Measurements from ENCODE around the gene GUCA1C.

The GUCA1C gene

DNA sequence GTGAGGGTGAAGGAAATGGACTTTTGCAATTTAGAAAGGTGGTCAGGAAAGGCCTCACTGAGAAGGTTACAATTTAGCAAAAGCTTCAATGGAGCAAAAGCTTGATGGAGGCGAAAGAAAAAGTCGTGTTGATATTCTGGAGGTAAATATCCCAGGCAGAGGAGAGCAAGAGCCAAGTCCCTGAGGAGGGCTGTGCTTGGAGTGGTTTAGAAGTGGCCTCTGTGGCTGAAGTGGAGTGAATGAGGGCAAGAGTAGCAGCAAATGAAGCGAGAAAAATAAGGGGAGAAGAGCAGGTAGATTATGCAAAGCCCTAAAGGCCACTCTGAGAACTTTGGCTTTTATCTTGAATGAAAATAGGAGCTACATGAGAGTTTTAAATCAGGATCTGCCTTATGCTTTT is 54.1 kb downstream of the GUCA1C start:
- DNase-seq: no peak

DNA sequence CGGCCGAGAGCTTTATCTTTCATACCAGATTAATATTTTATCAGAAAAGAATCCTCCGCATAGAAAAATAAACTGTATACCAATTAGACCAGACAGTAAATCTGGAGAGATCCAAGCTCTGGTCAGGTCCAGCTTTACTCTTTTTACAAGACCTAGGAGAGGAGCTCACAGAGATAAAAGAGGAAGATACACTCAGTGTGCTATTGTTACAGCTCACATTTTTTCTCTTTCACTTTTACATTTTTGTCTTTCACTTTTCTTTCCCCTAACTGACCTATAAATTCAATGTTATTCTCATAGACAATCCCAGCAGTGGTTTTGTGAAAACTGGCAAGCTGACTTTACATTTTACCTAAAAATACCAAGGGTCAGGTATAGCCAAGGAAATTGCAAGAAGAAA is 55.8 kb downstream of the GUCA1C start:
- no peak for DNase-seq

GRCh38 chr3:108894981-108895380 is 58.7 kb downstream of the GUCA1C start:
- DNase-seq: no peak

DNA sequence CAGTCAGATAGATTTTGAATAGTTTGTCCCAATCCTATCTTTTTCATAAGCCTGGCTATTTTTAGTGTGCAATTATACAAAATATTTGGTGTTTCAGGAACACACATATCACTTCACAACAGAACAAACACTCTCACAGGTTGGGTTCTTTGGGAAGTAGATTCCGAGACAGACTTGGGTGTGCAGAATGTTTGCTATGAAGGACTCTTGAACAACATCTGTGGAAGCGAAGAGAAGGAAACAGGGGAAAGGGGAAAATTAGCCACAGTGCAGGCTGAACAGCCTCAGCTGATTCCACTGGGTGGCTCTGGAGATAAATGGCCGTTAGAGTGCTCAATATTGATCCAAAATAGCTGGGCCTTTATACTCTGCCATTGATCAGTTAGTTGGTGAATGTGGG is 61.8 kb downstream of the GUCA1C start:
- DNase-seq: no peak

GRCh38 chr3:108887777-108888176 is 65.9 kb downstream of the GUCA1C start:
- DNase-seq: no peak

DNA sequence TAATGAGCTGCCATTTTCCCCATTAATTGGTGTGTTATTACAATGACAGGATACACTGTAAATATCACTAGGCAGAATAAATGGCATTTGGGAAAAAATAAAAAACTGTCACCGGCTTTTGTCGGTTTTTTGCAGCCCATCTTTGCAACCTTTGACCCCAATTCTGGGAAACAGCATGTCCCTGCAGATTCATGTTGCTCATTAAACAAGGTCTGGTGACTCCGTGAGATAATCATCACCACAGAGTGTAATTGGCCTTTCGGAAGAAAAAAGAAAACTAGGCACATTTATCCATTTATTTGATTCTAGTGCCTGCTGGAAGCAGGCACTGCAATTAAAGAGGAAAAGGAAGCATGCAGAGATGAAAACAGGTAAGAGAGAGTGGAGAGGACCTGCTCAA is 66.6 kb downstream of the GUCA1C start:
- DNase-seq: no peak

GRCh38 chr3:108883373-108883772 is 70.3 kb downstream of the GUCA1C start:
- no peak for DNase-seq

GRCh38 chr3:108882762-108883161 is 70.9 kb downstream of the GUCA1C start:
- no peak for DNase-seq

DNA sequence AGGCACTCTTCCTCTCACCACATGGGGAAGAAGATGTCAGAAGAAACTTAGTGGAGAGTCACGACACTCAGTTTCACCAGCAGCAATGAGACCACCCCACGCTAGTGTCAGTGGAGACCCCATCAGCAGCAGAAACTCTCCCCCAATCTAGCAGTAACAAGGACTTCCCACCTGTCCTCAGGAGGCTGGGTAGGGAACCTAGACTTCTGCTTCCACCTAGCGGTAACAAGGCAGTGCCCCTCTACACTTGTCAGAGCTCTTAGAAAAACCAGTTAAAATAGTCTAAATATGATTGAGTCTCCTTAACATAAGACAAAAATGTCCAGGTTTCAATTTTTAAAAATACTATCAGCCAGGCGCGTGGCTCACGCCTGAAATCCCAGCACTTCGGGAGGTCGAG is 73.8 kb downstream of the GUCA1C start:
- no peak for DNase-seq

DNA sequence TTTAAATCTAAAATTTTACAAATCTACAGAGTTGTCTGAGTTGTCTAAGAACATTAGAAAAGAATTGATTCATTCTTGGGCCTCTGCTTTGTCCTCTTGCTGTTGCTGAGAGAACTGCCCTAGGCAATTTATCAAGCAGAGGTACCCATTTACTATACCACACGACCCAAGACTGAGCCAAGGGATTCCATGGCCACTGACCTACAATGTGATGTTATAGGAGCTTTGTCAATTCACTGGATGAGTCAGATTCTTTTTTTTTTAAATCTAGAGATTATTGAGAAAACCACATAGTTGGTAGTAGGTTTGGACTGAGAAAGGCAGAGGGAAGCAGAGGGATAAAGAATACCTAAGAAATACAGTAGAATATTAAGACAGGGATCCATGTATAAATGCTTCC is 75.8 kb downstream of the GUCA1C start:
- no peak for DNase-seq

- no peak for DNase-seq
These were observed 89.9 kb downstream of the GUCA1C start for GRCh38 chr3:108863799-108864135.

DNA sequence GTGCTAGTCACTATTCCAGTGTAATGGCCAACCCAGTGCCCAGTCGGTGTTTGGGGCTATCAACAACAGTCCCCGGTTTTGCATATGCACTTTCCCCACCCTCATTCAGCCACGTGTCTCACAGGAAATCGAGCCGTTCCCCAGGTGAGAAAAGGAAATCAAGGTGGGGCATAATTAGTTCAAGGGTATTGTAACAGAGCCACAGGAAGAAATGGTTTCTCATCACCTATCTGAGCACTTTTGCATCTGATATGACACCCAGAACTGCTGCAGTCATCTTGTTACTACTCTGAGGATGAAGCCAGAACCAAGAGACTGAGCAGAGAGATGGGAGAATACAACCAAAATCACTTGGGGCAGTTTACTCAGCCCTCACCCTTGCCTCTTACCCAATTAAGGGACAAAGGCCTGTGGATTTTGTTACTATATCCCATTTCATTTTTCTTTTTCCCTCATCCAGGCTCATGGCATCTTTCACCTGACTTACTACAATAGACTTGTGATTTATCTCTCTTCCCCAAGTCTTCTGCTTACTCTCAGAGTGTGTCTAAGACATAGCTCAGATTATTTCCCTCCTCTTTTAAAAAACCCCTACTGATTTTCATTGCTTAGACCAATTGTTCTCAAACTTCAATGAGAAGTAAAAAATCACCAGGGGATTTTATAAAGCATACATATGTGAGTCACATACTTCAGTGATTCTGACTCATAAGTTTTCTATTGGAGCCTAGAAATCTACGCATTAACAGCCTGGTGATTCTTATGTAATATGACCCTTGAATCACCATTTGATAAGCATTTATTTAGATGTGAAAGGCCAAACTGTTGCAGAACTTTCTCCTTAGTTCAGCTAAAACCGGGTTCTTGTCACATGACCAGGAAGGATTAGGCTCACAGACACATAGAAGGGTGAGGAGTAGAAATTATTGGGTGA is 90.5 kb downstream of the GUCA1C start:
- no peak for DNase-seq

DNA sequence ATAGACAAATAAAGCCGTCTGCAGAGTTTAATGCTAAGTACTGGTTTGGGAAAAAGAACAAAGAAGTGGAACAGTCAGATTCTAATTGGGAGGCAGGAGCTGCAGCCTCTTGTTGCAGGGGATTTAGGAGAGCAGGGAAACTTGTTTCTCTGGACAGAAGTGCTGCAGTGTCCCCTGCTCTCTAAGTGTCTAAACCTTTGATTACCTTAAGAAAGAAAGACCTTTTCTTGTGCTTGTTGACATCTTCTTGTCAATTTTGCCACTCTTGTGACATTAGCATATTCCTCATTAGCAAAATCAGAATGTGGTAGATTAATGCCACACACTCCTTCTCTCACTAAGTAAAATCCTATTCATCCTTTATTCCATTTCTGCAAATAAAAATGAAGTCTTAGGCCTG is 92.3 kb downstream of the GUCA1C start:
- DNase-seq: no peak
